ENCODE measurements around the gene PDE4D. TPM values are rescaled to one million over a fixed set of nuclear protein-coding genes. Genes with fewer than 3 reads are reported as not detected.

The PDE4D gene
- total RNA-seq, 2 donors from 2014 or later: 116 to 154 TPM

DNA sequence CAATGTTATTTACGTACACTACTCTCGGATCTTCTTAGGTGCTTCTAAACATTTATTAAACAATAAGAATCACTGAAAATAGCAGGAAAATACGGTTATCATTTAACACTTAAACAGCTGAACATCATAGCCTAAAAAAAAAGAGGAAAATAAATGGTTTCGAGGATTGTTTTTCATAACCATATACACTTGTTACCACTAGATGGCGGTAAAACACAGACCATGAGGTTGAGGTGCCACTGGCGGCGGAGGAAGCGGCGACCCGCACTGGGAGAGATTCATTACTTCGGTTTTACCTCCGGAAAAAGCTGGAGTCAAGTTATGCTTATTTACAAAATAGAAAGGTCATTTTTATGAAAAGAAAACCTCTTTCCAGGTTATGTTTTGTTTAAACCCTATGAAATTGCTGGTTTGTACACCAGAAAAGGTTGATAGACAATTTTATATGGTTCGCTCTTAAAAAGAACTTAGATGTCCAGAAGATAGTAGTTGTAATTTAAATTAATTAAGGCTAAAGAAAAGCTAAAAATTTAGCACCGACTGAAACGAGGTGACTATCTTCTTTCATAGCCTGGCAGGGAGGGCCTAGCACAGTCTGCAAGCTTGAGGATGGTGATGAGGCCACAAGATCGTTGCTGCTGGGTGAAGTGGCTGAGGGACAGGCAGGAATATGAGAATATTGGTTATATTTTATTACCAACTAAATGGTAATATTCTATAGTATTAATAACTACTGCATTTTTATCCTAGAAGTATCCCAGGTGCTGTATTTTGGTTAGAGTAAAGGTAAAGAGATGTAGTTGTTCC is 704.9 kb downstream of the PDE4D start:
- Mint-ChIP-seq H3K36me3 (ENCODE audit: insufficient read depth in 2 of 2) (no peaks in the 10 kb centered on the region), H3K27me3 (ENCODE audit: low read depth) (peaks cover 34% of the 10 kb centered on the region), H3K9me3 (no peaks in the 10 kb centered on the region), H3K27ac (peak overlapping the region; percentile 60), H3K4me3 (peak overlapping the region; percentile 31 to 47), H3K4me1 (ENCODE audit: low read depth) (peaks cover 12% of the 10 kb centered on the region)
- peak; percentile 58 to 64 for DNase-seq
- peak; percentile 67 to 69 for ATAC-seq (replicated peaks in 1 of 2)

DNA sequence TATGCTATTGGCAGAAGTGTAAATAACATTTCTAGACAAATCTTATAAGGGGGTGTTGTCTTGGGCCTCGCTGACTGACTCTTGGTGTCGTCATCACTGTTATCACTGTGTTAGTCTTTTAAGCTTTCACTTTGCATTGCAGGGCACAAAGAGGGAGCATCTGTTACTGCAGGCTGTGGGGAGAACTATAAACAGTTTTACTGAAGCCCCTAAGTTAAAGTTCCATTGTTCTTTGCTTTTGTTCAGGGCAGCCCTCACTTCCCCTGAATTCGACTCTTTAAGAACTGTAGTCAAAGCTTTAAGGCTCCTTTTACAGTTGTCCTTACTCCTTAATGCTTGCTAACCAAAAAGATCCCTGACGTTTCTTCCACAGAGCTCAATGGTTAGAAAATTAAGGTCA is 705.7 kb downstream of the PDE4D start:
- H3K4me3 Mint-ChIP-seq: peak overlapping the region in 1 of 2 donors; percentile 31
- H3K9me3 Mint-ChIP-seq: no peaks in the 10 kb centered on the region
- DNase-seq: no peak
- H3K36me3 Mint-ChIP-seq (ENCODE audit: insufficient read depth in 2 of 2): no peaks in the 10 kb centered on the region
- H3K27ac Mint-ChIP-seq: no peak overlapping the region
- peak in 1 of 2 donors; percentile 50 for ATAC-seq (replicated peaks in 1 of 2)
- peaks cover 12% of the 10 kb centered on the region for H3K4me1 Mint-ChIP-seq (ENCODE audit: low read depth)
- H3K27me3 Mint-ChIP-seq (ENCODE audit: low read depth): peaks cover 34% of the 10 kb centered on the region

DNA sequence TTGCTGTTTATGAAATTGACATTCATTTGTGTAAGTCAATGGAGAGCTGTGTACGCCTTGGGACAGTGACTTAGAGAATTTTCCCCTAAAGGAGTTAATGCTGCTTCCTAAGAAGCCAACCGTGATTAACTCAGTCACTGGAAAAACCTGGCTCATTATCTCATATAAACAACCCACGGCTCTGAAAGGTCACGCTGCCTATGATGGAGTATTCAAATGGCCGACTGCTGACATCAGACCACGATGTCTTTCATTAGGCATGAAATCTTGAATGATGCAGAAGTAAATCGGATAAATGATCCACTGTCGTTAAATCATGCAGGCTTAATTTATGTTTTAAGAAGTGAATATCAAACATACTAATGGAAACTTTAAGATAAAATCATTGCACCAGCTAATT is 706.9 kb downstream of the PDE4D start:
- Mint-ChIP-seq H3K9me3 (no peaks in the 10 kb centered on the region), H3K4me3 (no peak overlapping the region), H3K36me3 (ENCODE audit: insufficient read depth in 2 of 2) (no peaks in the 10 kb centered on the region), H3K27ac (no peak overlapping the region), H3K4me1 (ENCODE audit: low read depth) (peaks cover 12% of the 10 kb centered on the region), H3K27me3 (ENCODE audit: low read depth) (peaks cover 34% of the 10 kb centered on the region)
- DNase-seq: no peak
- ATAC-seq (replicated peaks in 1 of 2): no peak

DNA sequence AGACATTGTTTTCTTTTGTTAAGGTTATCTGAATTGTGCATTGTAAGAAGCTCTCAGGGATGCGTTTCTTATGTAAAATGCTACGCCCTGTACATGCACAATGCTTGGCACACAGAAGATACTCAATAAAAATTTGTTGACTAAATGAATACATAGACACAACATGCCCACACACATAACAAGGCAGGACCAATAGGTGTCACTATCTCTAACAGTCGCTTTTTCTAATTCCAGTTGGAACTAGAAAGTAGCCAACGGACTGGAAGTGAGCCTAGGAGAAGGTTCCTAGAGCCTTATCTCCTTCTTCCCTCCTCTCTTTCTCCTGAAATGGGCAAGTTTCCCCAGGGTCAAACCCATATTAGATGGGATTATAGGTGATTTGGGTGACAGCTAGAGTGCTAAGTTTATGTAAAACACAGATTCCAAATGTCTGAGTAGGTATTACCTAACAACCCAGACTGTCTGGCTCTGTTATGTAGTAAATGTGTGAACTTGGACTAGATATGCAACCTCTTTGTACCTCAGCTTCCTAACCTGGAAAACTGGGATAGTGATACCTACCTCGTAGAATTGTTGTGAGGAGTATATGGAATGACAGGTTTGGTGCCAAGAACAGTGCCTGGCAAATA is 707.7 kb downstream of the PDE4D start:
- ATAC-seq (replicated peaks in 1 of 2) (no peak), DNase-seq (no peak)
- Mint-ChIP-seq H3K9me3 (no peaks in the 10 kb centered on the region), H3K4me3 (no peak overlapping the region), H3K4me1 (ENCODE audit: low read depth) (peaks cover 12% of the 10 kb centered on the region), H3K36me3 (ENCODE audit: insufficient read depth in 2 of 2) (no peaks in the 10 kb centered on the region), H3K27me3 (ENCODE audit: low read depth) (peaks cover 34% of the 10 kb centered on the region), H3K27ac (no peak overlapping the region)

DNA sequence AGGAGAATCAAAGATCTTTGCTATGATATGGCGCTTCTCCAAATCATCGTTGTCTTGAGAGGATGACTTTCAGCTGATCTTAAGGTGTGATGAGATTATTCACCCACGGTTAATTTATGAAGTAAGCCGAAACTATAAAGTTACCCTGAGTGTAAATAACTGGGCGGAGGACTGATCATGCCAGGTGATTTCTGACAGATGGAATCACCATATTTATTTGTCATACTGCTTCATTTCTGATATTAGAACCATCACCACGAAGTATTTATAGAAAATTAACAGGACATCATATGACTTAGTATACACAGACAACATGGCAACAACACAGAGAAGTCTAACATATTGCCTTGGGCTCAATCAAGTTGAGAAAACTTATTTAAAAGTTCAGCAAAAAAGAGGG is 708.8 kb downstream of the PDE4D start:
- Mint-ChIP-seq H3K9me3 (no peaks in the 10 kb centered on the region), H3K4me1 (ENCODE audit: low read depth) (peaks cover 12% of the 10 kb centered on the region), H3K27ac (no peak overlapping the region), H3K4me3 (no peak overlapping the region), H3K27me3 (ENCODE audit: low read depth) (peaks cover 40% of the 10 kb centered on the region), H3K36me3 (ENCODE audit: insufficient read depth in 2 of 2) (no peaks in the 10 kb centered on the region)
- no peak for DNase-seq
- ATAC-seq (replicated peaks in 1 of 2): no peak

DNA sequence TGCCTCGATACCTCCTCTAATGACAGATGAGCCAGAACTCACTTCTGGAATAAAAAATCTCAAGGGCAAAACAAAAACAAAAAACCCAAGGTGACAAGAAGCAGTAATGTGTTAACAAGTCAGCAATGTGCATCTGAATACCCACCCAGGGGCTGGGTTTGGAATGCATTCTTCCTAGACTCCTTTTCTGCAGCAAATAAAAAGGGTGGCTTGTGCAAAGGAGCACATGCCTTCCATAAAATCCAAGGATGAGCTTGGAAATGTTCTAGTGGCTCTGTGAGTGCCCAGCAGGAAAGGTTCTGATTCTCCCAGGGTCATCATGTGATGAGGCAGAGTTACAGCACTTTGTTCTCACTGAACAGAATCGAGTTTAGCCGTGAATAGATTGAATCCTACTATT is 710.8 kb downstream of the PDE4D start:
- Mint-ChIP-seq H3K27ac (no peak overlapping the region), H3K27me3 (ENCODE audit: low read depth) (peaks cover 23% of the 10 kb centered on the region), H3K36me3 (ENCODE audit: insufficient read depth in 2 of 2) (no peaks in the 10 kb centered on the region), H3K4me3 (no peak overlapping the region), H3K9me3 (no peaks in the 10 kb centered on the region), H3K4me1 (ENCODE audit: low read depth) (peaks cover 14% of the 10 kb centered on the region)
- DNase-seq: no peak
- ATAC-seq (replicated peaks in 1 of 2): no peak

DNA sequence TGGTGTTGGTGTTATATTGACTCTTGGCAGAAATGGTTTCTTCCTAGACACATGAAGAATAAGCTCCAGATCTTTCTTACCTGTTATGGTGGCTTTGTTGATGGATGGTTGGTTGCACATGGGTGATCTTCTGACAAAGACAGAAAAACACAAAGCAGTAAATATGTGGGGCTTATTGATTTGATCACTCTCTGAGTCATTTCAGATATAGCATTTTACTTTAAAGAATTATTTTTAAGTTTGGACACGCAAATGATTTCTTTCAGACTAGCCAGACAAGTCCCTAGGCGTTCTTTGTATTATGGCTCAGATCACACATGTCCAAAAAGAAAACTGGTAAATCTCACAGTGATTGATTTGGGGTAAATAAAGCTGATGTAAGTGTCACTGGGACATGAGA is 713.0 kb downstream of the PDE4D start:
- Mint-ChIP-seq H3K4me1 (ENCODE audit: low read depth) (peaks cover 19% of the 10 kb centered on the region), H3K9me3 (no peaks in the 10 kb centered on the region), H3K4me3 (no peak overlapping the region), H3K36me3 (ENCODE audit: insufficient read depth in 2 of 2) (no peaks in the 10 kb centered on the region), H3K27ac (no peak overlapping the region), H3K27me3 (ENCODE audit: low read depth) (peaks cover 11% of the 10 kb centered on the region)
- ATAC-seq (replicated peaks in 1 of 2): no peak
- no peak for DNase-seq

DNA sequence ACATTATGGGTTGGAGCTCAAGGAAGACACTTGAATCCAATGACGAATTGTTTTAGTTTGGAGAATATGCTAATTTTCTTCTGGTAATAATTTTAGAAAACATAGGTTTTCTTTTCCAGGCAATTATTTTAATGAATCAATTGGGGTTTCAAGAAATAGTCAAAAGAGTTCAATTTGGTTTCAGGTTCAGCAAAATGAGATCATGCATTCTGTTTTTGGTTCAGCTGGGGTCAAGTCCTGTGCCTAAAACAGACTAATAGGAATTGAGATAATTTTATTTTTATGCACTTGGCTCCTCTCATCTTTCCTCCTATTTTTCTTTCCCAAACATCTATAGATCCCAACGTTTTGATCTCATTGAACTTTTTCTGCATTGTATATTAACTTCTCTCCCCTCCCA is 713.8 kb downstream of the PDE4D start:
- Mint-ChIP-seq H3K4me1 (ENCODE audit: low read depth) (peaks cover 19% of the 10 kb centered on the region), H3K27me3 (ENCODE audit: low read depth) (peaks cover 11% of the 10 kb centered on the region), H3K4me3 (no peak overlapping the region), H3K9me3 (no peaks in the 10 kb centered on the region), H3K27ac (no peak overlapping the region), H3K36me3 (ENCODE audit: insufficient read depth in 2 of 2) (no peaks in the 10 kb centered on the region)
- ATAC-seq (replicated peaks in 1 of 2) (no peak), DNase-seq (no peak)

DNA sequence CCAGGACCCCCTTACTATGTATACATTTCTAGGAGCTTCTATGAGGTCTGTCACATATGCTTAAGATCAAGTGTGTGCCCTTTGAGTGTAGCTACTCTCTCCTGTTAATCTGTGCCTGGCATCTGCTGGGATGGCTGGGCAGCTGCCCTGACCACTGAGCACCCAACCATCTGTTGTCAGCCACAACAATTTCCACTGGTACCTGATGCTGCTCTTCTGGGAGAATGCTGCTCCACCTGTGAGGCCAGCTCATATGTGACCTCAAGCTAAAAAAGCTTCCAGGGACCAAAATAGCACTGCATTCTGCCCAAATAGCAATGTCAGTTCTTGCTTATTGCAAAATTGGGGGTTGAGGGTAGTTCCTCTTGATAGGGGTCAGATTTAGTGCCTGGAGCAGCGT is 715.0 kb downstream of the PDE4D start:
- Mint-ChIP-seq H3K4me3 (no peak overlapping the region), H3K27me3 (ENCODE audit: low read depth) (peaks cover 11% of the 10 kb centered on the region), H3K4me1 (ENCODE audit: low read depth) (peaks cover 30% of the 10 kb centered on the region), H3K9me3 (no peaks in the 10 kb centered on the region), H3K36me3 (ENCODE audit: insufficient read depth in 2 of 2) (no peaks in the 10 kb centered on the region), H3K27ac (no peak overlapping the region)
- DNase-seq: no peak
- no peak for ATAC-seq (replicated peaks in 1 of 2)

DNA sequence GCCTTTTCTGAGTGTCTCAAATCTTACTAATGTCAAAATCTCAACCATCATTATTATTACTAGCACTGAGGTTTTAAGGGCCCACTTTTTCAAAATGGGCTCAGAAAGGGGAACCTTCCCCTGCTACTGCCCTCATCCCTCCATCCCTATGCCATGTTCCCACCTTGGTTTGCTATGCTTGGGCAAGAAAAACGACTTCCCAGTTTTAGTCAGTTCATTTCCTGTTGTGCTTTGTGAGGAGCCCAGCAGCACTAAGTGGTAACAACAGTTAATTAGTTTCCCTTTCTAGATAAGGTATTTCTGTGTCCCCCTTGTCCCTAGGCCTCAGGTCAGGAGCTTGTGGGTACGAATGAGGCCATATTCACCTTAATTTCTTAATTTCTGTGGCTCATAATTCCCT is 715.5 kb downstream of the PDE4D start:
- Mint-ChIP-seq H3K9me3 (no peaks in the 10 kb centered on the region), H3K4me1 (ENCODE audit: low read depth) (peaks cover 31% of the 10 kb centered on the region), H3K27me3 (ENCODE audit: low read depth) (peaks cover 11% of the 10 kb centered on the region), H3K36me3 (ENCODE audit: insufficient read depth in 2 of 2) (no peaks in the 10 kb centered on the region), H3K27ac (no peak overlapping the region), H3K4me3 (no peak overlapping the region)
- ATAC-seq (replicated peaks in 1 of 2) (peak in 1 of 2 donors; percentile 46), DNase-seq (no peak)

DNA sequence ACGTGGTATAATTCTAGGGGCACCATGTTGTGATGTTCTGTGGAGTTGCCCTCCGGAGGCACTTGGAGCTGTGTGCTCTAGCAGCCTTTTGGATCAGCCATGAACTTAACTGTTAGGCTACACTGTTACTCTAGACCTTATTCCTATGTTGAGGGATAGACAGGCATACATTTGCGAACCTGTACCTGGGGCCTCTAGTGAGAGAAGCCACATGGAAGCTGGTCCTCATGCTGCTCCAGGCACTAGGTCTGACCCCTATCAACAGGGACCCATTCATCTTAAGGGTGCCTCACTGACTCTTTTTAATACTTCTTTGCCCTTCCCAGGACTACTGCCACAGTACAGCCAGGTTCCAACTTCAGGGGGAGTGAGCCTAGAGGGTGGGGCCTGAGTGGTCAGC is 715.9 kb downstream of the PDE4D start:
- peaks cover 31% of the 10 kb centered on the region for H3K4me1 Mint-ChIP-seq (ENCODE audit: low read depth)
- no peaks in the 10 kb centered on the region for H3K9me3 Mint-ChIP-seq
- H3K27me3 Mint-ChIP-seq (ENCODE audit: low read depth): peaks cover 11% of the 10 kb centered on the region
- H3K4me3 Mint-ChIP-seq: no peak overlapping the region
- H3K36me3 Mint-ChIP-seq (ENCODE audit: insufficient read depth in 2 of 2): no peaks in the 10 kb centered on the region
- no peak for DNase-seq
- H3K27ac Mint-ChIP-seq: no peak overlapping the region
- no peak for ATAC-seq (replicated peaks in 1 of 2)

DNA sequence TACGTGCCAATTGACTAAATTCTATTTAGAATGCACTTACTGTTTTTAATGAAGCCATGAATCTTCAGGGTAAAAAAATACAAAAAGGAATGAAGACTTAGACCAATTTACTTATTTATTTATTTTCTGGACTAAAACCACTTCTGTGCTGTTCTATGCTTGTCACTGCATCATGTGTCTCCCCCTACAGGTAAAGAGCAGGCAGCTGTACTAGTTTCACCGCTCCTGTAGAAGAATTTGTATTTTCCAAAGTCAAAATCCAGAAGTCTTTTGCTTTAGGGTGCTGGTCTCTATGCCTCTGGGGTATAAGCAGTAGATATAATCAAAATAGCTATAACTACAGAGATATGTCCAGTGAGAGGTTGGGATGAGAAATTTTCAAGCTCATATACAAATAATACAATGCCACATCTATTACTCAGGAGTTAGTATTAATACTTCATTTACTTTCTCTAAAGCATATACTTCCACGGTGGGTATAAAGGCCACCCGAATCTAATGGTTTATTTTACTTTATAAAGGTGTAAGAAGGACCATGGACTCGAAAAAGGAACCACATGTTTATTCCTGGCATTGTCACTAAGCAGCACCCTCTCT is 719.2 kb downstream of the PDE4D start:
- H3K27ac Mint-ChIP-seq: no peak overlapping the region
- H3K9me3 Mint-ChIP-seq: peaks cover 3% of the 10 kb centered on the region in 2 donors
- H3K27me3 Mint-ChIP-seq (ENCODE audit: low read depth): no peaks in the 10 kb centered on the region
- DNase-seq: peak; percentile 31 to 46
- ATAC-seq (replicated peaks in 1 of 2): peak; percentile 78 to 86
- peaks cover 37% of the 10 kb centered on the region for H3K4me1 Mint-ChIP-seq (ENCODE audit: low read depth)
- no peak overlapping the region for H3K4me3 Mint-ChIP-seq
- peaks cover 0 to 1% of the 10 kb centered on the region in 2 donors for H3K36me3 Mint-ChIP-seq (ENCODE audit: insufficient read depth in 2 of 2)

DNA sequence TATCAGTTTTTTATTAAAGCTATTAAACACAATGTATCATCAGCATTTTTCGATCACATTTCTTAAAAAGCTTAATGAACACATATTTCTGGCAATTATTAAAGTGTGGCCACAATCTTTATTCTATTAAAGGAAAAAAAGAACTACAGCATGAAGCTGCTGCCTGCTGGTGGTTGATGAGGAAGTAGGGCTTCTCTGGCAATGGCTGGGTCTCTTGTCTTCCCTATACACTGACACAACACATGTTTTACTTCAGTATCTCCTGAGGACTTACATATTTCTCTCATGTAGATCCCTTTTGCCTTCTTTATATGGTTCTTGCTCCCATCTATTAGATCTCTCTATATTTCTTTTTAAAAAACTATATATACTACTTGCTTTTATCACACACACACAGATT is 719.9 kb downstream of the PDE4D start:
- Mint-ChIP-seq H3K36me3 (ENCODE audit: insufficient read depth in 2 of 2) (peaks cover 0 to 1% of the 10 kb centered on the region in 2 donors), H3K27me3 (ENCODE audit: low read depth) (no peaks in the 10 kb centered on the region), H3K9me3 (peaks cover 3% of the 10 kb centered on the region in 2 donors), H3K4me1 (ENCODE audit: low read depth) (peaks cover 33% of the 10 kb centered on the region), H3K4me3 (no peak overlapping the region), H3K27ac (no peak overlapping the region)
- peak; percentile 40 to 59 for ATAC-seq (replicated peaks in 1 of 2)
- no peak for DNase-seq

Data from activated T-cell treated with anti-CD3 and anti-CD28 coated beads, Interleukin-2, amount 50 U/mL, for 72 hours (primary cell).